ENCODE data around the gene UBTF.
"Not testable (repeated sequence)": the region's sequence is repeated elsewhere in the genome, so short reads cannot be mapped to it uniquely, and the experiment has no call there.

UBTF gene

GRCh38 chr17:44241106-44241624, 21.7 kb upstream of the UBTF start:
- no peak for DNase-seq

- not testable (repeated sequence) for DNase-seq
These were observed 18.4 kb upstream of the UBTF start for GRCh38 chr17:44237886-44238285.

GRCh38 chr17:44236444-44236991, 17.0 kb upstream of the UBTF start:
- no peak for DNase-seq

- no peak for DNase-seq
These were observed 16.1 kb upstream of the UBTF start for GRCh38 chr17:44235583-44235936.

- DNase-seq = no peak
These were observed 14.1 kb upstream of the UBTF start for GRCh38 chr17:44233582-44233981.

- no peak for DNase-seq
These were observed 12.6 kb upstream of the UBTF start for GRCh38 chr17:44232061-44232460.

GRCh38 chr17:44230140-44230539, 10.7 kb upstream of the UBTF start:
- no peak for DNase-seq

GRCh38 chr17:44229090-44229489, 9.6 kb upstream of the UBTF start:
- no peak for DNase-seq

- DNase-seq = no peak
These were observed 4.1 kb upstream of the UBTF start for GRCh38 chr17:44223541-44224071.

GRCh38 chr17:44222112-44222869, 2.8 kb upstream of the UBTF start:
- peak; percentile 60 for DNase-seq

- no peak for DNase-seq
These were observed 2.3 kb upstream of the UBTF start for GRCh38 chr17:44221862-44222111.

GRCh38 chr17:44221084-44221861, 1.8 kb upstream of the UBTF start:
- peak; percentile 41 for DNase-seq

- DNase-seq = no peak
These were observed 973 bp upstream of the UBTF start for GRCh38 chr17:44220213-44221083.

GRCh38 chr17:44219108-44219615, 313 bp downstream of the UBTF start:
- no peak for DNase-seq

GRCh38 chr17:44218344-44219107, 949 bp downstream of the UBTF start:
- DNase-seq = peak; percentile 86

- no peak for DNase-seq
These were observed 1.6 kb downstream of the UBTF start for GRCh38 chr17:44217738-44218343.

- DNase-seq = no peak
These were observed 2.8 kb downstream of the UBTF start for GRCh38 chr17:44216694-44217093.

GRCh38 chr17:44216173-44216572, 3.3 kb downstream of the UBTF start:
- no peak for DNase-seq

- DNase-seq = no peak
These were observed 4.6 kb downstream of the UBTF start for GRCh38 chr17:44214896-44215295.

GRCh38 chr17:44214230-44214494, 5.3 kb downstream of the UBTF start:
- no peak for DNase-seq

GRCh38 chr17:44213403-44214229, 5.9 kb downstream of the UBTF start:
- no peak for DNase-seq
